WERI-Rb-1 (cell line): Measurements from ENCODE around the gene C1orf146.
A peak's percentile ranks its signal among the peaks of the same experiment; 100 is the strongest.

ENCODE experiments used
- DNase-seq: peaks from one replicate; pipeline ENCODE4 v3.0.0-alpha.2; 2020
- H3K27ac ChIP-seq: fragments of 250-450 bp; sonication (Bioruptor Pico); 2 replicates; pipeline ENCODE4 v1.5.1; 2020; ENCODE audit warnings: mild to moderate bottlenecking, moderate library complexity
- H3K27me3 ChIP-seq: fragments of 250-450 bp; sonication (Bioruptor Pico); 2 replicates; pipeline ENCODE4 v1.5.1; 2021; ENCODE audit warnings: mild to moderate bottlenecking, low read depth, moderate library complexity; ENCODE audit not compliant: insufficient read depth, severe bottlenecking
- H3K36me3 ChIP-seq: fragments of 250-450 bp; sonication (Bioruptor Pico); 2 replicates; pipeline ENCODE4 v1.5.1; 2020; ENCODE audit warnings: mild to moderate bottlenecking, moderate library complexity
- H3K4me3 ChIP-seq: 2 replicates; pipeline ENCODE4 v1.5.1; 2011; ENCODE audit warnings: low read depth, mild to moderate bottlenecking, control low read depth, low read length
- H3K9me3 ChIP-seq: fragments of 250-450 bp; sonication (Bioruptor Pico); 2 replicates; pipeline ENCODE4 v1.5.1; 2021; ENCODE audit warnings: mild to moderate bottlenecking, moderate library complexity; ENCODE audit not compliant: severe bottlenecking
- TF ChIP-seq, protein P1 (sequence below): IDR thresholded peaks from 2 replicates; pipeline ENCODE4 v1.5.1; 2011; ENCODE audit warnings: low read depth, mild to moderate bottlenecking, control low read depth, inconsistent platforms, low read length

The C1orf146 gene

GRCh38 chr1:92188436-92189255 lies 29.1 kb upstream of the C1orf146 start:
- no peaks in the 10 kb centered on the region for H3K27me3 ChIP-seq
- no peak for DNase-seq
- peaks cover 3% of the 10 kb centered on the region; the same call in 1 of the 2 replicates for H3K36me3 ChIP-seq
- TF ChIP-seq, protein P1, sequence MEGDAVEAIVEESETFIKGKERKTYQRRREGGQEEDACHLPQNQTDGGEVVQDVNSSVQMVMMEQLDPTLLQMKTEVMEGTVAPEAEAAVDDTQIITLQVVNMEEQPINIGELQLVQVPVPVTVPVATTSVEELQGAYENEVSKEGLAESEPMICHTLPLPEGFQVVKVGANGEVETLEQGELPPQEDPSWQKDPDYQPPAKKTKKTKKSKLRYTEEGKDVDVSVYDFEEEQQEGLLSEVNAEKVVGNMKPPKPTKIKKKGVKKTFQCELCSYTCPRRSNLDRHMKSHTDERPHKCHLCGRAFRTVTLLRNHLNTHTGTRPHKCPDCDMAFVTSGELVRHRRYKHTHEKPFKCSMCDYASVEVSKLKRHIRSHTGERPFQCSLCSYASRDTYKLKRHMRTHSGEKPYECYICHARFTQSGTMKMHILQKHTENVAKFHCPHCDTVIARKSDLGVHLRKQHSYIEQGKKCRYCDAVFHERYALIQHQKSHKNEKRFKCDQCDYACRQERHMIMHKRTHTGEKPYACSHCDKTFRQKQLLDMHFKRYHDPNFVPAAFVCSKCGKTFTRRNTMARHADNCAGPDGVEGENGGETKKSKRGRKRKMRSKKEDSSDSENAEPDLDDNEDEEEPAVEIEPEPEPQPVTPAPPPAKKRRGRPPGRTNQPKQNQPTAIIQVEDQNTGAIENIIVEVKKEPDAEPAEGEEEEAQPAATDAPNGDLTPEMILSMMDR: no peak
- no peak overlapping the region for H3K4me3 ChIP-seq
- H3K27ac ChIP-seq: no peak overlapping the region
- H3K9me3 ChIP-seq: no peaks in the 10 kb centered on the region

DNA sequence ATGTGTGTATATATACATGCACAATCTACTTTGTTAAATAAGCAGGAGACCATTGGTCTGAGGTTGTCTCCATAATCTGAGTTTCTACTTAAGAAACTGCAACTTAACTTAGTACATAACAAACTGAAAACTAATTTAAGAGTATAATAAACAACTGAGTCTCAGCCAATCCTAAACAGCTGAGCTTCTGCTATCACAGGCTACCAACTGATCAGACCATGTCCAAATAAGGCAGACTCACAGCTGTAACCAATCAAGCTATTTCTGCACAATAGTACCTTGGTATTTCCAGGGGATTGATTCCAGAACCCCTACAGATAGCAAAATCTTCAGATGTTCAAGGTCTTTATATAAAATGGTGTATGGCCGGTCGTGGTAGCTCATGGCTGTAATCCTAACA lies 26.0 kb upstream of the C1orf146 start:
- H3K4me3 ChIP-seq: peak overlapping the region; percentile 18
- no peak for DNase-seq

DNA sequence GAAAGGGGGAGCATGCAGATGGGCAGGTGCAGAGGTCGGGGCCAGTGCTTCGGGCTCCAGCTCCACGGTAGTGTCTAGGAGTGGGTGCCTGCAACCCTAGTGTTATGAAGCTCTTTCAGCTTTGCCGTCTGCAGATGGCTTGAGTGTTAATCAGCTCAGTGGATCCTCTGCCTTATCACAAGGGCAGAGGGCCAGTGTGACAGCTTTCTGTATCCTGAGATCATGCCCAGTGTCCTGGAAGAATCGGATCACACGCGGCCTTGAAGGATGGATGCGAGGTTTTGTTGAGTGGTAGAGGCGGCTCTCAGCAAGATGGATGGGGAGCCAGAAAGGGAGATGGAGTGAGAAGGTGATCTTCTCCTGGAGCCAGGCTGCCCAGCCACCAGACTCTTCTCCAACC lies 25.5 kb upstream of the C1orf146 start:
- peak overlapping the region; percentile 18 for H3K4me3 ChIP-seq
- H3K9me3 ChIP-seq: no peaks in the 10 kb centered on the region
- peak; percentile 72 for DNase-seq
- H3K27me3 ChIP-seq: no peaks in the 10 kb centered on the region
- H3K27ac ChIP-seq: peak overlapping the region; percentile 36; the same call in 1 of the 2 replicates
- TF ChIP-seq, protein P1: no peak
- H3K36me3 ChIP-seq: no peaks in the 10 kb centered on the region

More for the DNA sequence above, 26.0 kb upstream of the C1orf146 start:
- Histone ChIP-seq H3K9me3 (no peaks in the 10 kb centered on the region), H3K27ac (peak overlapping the region; percentile 36; the same call in 1 of the 2 replicates), H3K27me3 (no peaks in the 10 kb centered on the region), H3K36me3 (no peaks in the 10 kb centered on the region)
- TF ChIP-seq, protein P1: no peak

DNA sequence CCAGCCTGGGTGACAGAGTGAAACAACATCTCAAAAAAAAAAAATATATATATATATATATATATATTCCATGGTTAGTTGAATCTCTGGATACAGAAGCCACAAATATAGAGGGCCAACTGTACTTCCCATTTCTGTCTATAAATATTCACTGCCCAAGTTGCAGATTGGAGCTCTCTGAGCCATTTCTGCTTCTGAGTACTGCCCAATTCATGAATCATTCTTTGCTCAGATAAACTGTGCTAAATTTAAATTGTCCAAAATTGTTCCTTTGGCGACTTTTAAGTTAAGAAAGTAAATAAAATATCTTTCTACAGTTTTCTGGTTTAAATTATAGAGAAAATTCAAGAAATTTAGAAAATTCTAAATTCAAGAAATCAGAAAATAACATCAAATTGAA lies 23.2 kb upstream of the C1orf146 start:
- DNase-seq: no peak
- Histone ChIP-seq H3K4me3 (no peak overlapping the region), H3K27ac (no peak overlapping the region), H3K27me3 (no peaks in the 10 kb centered on the region), H3K9me3 (no peaks in the 10 kb centered on the region), H3K36me3 (no peaks in the 10 kb centered on the region)
- TF ChIP-seq, protein P1: no peak

GRCh38 chr1:92201973-92202372 lies 15.7 kb upstream of the C1orf146 start:
- Histone ChIP-seq H3K9me3 (peaks cover 3% of the 10 kb centered on the region), H3K27ac (no peak overlapping the region)
- no peak for DNase-seq

More at GRCh38 chr1:92201973-92202372, 15.7 kb upstream of the C1orf146 start:
- TF ChIP-seq, protein P1: no peak
- no peak overlapping the region for H3K4me3 ChIP-seq
- no peaks in the 10 kb centered on the region for H3K27me3 ChIP-seq
- H3K36me3 ChIP-seq: no peaks in the 10 kb centered on the region
